ENCODE data around the gene FAM72B. TPM values are rescaled to one million over a fixed set of nuclear protein-coding genes. Genes with fewer than 3 reads are reported as not detected.
"Not testable (repeated sequence)": the region's sequence is repeated elsewhere in the genome, so short reads cannot be mapped to it uniquely, and the experiment has no call there.

Gene FAM72B
- total RNA-seq, 1 donor from 2014 or later: 0.83 TPM

DNA sequence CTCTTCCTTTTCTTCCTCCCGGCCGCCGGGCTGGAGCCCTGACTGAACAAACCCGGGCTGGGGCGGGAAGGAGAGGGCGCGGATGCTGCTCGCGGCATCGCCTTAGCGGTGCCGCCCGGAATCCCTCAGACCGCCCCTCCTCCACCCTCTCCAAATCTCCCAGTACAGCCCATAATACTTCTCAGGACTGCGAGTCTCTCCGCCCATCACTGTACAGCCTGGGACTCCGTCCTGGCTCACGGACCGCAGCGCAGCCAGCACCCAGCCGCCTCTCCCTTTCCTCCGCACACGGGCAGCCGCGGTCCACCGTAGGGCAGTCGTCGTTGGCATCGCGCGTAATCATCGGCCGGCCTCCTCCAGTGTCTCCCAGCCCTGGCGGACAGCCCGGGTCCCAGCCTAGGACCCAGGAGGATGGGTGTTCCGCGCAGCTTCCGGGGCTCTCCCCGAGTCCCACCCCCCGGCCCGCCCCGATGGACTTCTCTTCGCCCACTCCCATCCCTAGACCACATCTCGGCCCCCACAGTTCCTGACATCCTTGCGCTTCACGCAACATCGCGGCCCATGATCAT is 1.1 kb upstream of the FAM72B start:
- DNase-seq (peak; percentile 50), ATAC-seq (peak; percentile 56 to 57)
- Histone ChIP-seq H3K27ac (peak overlapping the region; percentile 67), H3K4me3 (peak overlapping the region; percentile 51)
- H3K36me3 ChIP-seq; H3K9me3 ChIP-seq; H3K27me3 ChIP-seq (ENCODE audit: low read depth); H3K4me1 ChIP-seq; intact Hi-C loops (cut with DNase I): not testable (repeated sequence)

DNA sequence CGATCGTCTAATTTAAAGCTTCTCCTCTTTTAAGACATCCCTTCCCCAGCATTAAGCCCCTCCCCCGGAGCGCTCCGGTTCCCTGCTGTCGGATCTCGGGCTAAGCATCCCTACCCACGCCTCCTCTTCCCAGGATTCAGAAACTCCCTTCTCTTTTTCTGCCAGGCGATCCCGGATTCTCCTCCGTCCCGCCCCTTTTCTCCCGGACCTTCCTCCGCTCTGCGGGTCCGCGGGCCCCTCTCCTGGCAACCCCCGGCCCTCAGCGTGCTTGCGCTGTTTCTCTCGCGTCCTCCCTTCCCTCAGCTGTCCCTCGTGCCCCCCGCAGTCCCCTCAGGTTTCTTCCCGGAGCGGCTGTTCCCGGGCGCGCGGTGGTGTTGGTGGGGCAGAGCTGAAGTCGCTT is 273 bp downstream of the FAM72B start:
- H3K27me3 ChIP-seq (ENCODE audit: low read depth); H3K4me1 ChIP-seq; H3K36me3 ChIP-seq; H3K9me3 ChIP-seq; H3K27ac ChIP-seq; intact Hi-C loops (cut with DNase I); ATAC-seq: not testable (repeated sequence)
- DNase-seq: peak; percentile 40
- H3K4me3 ChIP-seq: peak overlapping the region; percentile 43

DNA sequence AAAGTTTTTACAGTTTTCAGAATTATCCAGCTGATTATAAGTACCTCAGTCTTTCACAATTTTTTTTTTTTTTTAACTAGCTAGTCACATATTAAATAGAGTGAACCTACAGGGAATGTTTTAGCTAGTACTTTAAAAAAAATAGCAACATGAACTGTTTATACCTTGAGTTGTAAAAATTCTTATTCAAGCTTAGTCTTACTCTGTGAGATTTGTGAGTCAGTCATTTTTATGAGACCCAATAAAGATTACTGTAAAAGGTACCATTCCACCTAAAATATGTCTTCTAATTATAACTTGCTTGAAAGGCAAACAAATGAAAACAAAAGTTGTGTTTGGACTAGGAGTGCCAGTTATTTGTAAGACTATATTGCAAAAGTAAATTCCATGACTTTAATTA is 5.9 kb downstream of the FAM72B start:
- H3K4me1 ChIP-seq; H3K9me3 ChIP-seq; H3K4me3 ChIP-seq; intact Hi-C loops (cut with DNase I); H3K27me3 ChIP-seq (ENCODE audit: low read depth); H3K27ac ChIP-seq; DNase-seq; ATAC-seq; H3K36me3 ChIP-seq: not testable (repeated sequence)

DNA sequence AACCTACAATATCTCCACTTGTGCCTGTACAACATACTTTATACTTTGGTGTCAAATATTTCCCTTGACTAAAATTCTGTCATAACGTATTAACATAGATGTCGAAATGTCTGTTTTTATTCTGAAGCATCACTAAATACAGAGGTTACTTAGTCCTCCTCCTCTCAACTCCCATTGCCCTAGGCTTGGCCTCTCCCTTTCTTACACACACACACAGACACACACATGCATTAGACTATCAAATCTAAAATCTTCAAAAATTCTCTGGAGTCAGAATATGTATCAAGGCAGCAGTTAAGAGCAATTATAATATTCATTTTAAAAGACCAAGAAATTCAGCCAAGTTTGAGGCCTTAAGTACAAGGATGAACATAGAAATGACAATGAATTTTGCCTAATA is 7.5 kb downstream of the FAM72B start:
- H3K4me3 ChIP-seq; ATAC-seq; H3K27ac ChIP-seq; DNase-seq; intact Hi-C loops (cut with DNase I); H3K36me3 ChIP-seq; H3K4me1 ChIP-seq; H3K9me3 ChIP-seq; H3K27me3 ChIP-seq (ENCODE audit: low read depth): not testable (repeated sequence)

DNA sequence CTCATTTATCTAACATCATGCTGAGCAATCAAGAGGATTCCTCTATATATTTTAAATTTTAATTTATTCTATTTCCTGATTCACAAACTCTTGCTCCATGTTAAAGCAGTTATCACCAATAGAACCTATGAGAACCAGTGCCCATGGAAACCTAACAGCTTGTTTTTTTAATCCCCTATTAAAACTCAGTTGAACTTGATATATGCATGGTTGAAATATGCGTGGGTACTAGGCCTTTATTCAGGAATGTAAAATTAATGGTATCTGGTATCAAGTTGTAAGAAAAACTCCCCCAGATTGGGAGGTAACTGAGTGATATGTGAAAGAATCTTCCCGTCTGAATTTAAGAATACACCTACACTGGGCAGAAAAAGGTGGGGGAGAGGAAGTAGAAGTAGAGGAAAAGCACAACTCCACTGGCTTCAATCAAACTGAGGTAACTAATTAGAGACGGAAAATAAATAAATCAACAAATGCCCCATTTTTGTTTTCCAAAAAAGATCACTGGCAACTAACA is 15.9 kb downstream of the FAM72B start:
- DNase-seq; ATAC-seq; intact Hi-C loops (cut with DNase I); H3K4me1 ChIP-seq; H3K27me3 ChIP-seq (ENCODE audit: low read depth); H3K9me3 ChIP-seq; H3K36me3 ChIP-seq; H3K27ac ChIP-seq; H3K4me3 ChIP-seq: not testable (repeated sequence)

DNA sequence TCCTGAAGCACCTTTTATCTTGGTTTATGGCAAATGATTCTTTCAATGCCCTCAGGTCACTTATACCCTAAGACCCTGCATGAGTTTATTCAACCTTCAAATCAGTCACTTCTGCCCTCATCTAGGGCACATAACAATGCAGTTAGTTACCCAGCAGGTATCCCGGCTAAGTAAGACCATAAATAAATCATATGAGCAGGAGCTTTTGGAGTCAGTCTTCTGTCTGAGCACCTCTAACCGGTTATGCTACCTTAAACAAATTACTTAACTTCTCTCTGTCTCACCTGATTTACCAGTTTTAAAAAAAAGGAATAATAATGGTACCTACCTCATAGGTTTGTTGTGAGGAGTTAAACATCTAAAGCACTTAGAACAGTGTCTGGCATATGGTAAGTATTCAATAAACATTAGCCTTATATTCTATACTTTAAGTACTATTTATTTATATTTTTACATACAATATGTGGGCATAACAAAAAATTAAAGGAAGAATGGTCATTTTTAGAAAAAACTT is 16.9 kb downstream of the FAM72B start:
- H3K27me3 ChIP-seq (ENCODE audit: low read depth); H3K9me3 ChIP-seq; DNase-seq; H3K4me3 ChIP-seq; ATAC-seq; H3K4me1 ChIP-seq; intact Hi-C loops (cut with DNase I); H3K27ac ChIP-seq; H3K36me3 ChIP-seq: not testable (repeated sequence)

DNA sequence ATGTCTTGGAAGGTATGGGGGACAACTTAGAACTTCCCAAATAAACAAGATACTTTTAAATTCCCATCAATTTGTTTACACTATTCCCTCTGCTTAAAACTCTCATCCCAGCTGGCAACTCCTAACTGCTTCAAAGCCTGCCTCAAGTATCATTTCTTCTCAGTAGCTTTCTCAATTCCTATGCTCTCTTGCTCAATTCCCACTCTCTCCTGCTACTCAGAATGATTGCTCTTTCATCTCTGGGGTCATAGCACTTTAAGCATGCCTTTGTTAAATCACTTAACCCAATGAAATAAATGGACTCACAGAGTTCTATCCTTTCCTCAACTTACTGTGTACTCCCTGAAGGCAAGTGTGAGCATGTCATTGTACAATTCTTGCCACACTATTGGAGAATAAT is 18.8 kb downstream of the FAM72B start:
- H3K4me3 ChIP-seq; H3K27me3 ChIP-seq (ENCODE audit: low read depth); H3K9me3 ChIP-seq; intact Hi-C loops (cut with DNase I); DNase-seq; H3K4me1 ChIP-seq; H3K27ac ChIP-seq; H3K36me3 ChIP-seq; ATAC-seq: not testable (repeated sequence)

DNA sequence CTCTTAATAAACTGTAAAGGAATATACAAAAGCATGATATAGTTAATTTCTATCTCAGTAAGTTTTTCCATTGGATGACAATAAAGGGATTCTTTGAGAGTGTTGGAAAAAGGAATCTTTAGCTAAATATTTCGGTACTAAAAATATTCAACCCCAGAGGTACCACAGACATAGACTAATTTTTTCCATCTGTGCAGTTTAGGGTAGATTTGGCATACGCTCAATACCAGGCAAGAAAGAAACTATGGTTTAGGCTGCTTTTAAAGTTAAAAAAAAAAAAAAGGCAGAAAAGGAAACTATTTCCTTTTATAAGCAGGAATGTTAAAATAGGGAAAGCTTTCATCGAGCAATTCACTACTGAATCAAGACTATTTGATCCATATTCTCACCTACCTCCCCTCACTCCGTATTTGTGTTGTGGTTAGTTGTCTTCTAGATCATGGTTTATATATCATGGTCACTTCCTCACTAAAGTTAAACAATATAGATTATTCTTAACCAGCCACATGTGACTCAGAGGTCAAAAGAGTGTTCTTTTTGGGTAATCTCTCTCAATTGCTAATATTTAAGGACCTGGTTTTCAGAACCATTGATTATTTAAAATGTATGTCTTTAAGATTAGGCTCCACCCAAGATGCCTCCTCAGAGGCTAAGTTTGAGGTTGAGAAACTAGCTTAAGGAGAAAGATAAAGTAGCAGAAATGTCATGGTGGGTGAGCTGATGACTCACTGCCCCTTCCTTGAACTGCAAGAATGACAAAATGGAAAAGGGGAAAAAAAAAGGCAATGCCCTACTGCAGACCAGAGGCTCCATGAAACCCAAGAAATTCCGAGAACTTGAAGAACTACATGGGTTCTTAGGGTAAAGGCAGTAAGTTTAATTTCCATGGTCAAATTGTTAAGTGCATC is 20.0 kb downstream of the FAM72B start:
- ATAC-seq: peak in 1 of 2 donors; percentile 32
- H3K27ac ChIP-seq; H3K4me3 ChIP-seq; intact Hi-C loops (cut with DNase I); DNase-seq; H3K4me1 ChIP-seq; H3K9me3 ChIP-seq; H3K36me3 ChIP-seq; H3K27me3 ChIP-seq (ENCODE audit: low read depth): not testable (repeated sequence)

DNA sequence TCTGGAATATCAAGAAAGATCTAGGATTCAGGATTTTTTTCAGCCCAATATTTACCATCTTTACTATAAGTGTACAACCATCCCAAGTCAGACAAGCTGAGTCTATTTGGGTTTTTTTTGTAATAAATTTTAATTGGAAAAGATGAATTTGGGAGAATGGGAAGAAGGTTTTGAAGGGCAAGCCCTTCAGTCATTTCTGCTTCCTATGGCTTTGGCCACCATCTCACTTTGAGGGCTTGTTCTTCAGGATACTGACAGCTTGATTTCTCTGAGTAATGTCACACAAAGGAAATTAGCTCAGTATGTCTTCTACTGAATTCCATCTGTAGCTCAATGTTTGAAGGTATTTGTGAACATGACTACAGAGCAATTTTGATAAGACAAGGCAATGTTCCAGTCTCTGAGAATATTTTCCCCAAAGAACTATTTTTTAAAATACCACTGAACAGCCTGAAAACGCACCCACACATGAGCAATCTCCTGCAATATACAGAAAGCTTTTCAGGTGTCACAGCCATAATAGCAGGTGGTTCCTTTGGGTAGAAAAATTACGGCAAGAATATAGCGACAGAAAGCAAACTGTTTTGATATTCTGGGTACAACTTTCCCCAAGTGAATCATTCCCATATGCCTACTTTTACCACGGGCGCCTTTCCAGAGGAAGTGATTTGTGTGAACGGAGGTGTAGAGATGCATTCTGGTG is 22.8 kb downstream of the FAM72B start:
- intact Hi-C loops (cut with DNase I); ATAC-seq; H3K27me3 ChIP-seq (ENCODE audit: low read depth); DNase-seq; H3K4me3 ChIP-seq; H3K36me3 ChIP-seq; H3K27ac ChIP-seq; H3K4me1 ChIP-seq; H3K9me3 ChIP-seq: not testable (repeated sequence)

DNA sequence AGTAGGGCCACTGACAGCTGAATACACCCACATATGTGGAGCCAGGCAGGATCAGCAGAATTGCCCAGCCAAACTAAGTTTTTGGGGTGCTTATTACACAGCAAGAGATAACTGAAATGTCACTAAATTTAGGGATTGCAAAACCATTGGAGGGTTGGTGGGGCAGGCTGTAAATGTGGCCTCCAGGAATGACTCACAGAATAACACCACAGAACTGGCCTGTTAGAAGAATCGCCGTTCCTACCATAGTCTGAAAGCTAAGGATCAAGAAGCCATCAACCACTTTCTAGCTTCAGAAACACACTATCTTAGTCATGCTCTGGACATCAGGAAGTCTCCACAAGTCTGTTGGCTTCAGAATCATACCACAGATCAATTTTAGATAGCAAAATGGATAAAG is 24.0 kb downstream of the FAM72B start:
- H3K4me3 ChIP-seq; ATAC-seq; H3K36me3 ChIP-seq; H3K27ac ChIP-seq; DNase-seq; intact Hi-C loops (cut with DNase I); H3K4me1 ChIP-seq; H3K27me3 ChIP-seq (ENCODE audit: low read depth); H3K9me3 ChIP-seq: not testable (repeated sequence)

DNA sequence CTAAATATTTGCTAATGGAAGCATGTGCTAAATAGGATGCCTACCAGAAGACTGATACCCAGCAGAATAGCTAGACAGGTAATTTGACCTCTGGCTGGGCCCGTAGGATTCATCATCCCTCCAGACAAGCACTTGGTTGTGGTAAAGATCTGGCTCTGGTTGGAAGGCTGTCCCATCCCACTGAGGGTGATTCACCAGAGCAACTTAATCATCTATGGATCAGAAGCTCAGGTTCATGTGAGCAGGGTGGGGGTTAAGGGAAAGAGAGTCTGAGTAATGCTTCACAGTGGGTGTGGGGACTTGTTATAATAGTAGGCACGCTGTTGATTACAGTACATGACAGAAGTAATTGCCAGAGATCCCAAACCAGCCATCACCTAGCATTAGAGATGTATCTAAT is 26.5 kb downstream of the FAM72B start:
- ATAC-seq; H3K4me3 ChIP-seq; H3K27me3 ChIP-seq (ENCODE audit: low read depth); intact Hi-C loops (cut with DNase I); DNase-seq; H3K4me1 ChIP-seq; H3K36me3 ChIP-seq; H3K9me3 ChIP-seq; H3K27ac ChIP-seq: not testable (repeated sequence)

DNA sequence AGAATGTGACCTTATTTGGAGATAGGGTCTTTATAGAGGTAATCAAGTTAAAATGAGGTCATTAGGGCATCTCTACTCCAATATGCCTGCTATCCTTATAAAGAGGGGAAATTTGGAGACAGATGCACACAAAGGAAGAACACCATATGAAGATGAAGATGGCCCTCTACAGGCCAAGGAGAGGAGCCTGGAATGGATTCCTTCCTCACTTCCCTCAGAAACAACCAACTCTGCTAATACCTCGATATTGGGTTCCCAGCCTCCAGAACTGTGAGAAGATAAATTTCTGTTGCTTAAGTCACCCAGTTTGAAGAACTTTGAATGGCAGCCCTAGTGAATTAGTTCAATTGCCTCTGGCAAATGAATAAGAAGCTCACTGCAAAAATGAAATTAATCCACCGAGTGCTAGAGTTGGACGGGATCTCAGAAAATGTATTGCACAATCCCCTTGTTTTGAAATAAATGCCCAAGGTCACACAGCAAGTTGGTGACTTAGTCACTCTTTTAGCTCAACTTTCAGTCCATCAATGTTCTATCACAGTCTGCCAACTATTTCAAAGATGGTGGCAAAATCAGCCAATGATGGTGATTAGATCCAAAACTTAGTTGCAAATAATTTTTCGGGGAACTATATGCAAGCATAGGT is 27.1 kb downstream of the FAM72B start:
- H3K4me3 ChIP-seq; H3K27me3 ChIP-seq (ENCODE audit: low read depth); H3K36me3 ChIP-seq; H3K4me1 ChIP-seq; intact Hi-C loops (cut with DNase I); H3K27ac ChIP-seq; H3K9me3 ChIP-seq; DNase-seq: not testable (repeated sequence)
- ATAC-seq: peak; percentile 68 to 72
